ENCODE results near the gene C4orf46. TPM values are rescaled to one million over a fixed set of nuclear protein-coding genes. Genes with fewer than 3 reads are reported as not detected.
A peak's percentile ranks its signal among the peaks of the same experiment; 100 is the strongest.

C4orf46 gene
- total RNA-seq (2021) (18.1 to 20.6 TPM (median 20.4 TPM) in 3 replicates), Bru-seq, nascent RNA (percentile 96 among the genes with signal in this experiment)
- long read RNA-seq, experiment 1, transcript C4orf46-203 (2 exons, 1,103 nt): minor isoform, 7 of 369 reads
- long read RNA-seq, experiment 1, transcript C4orf46-201 (2 exons, 3,521 nt): major isoform, 337 of 369 reads
- long read RNA-seq, experiment 1, partial matches to known transcripts: 0 of 369 reads
- long read RNA-seq, experiment 1, other reads (novel, unspliced or antisense): 25 of 369 reads
- long read RNA-seq, experiment 2, transcript C4orf46-201 (2 exons, 3,521 nt): major isoform, 21 of 44 reads
- long read RNA-seq, experiment 2, partial matches to known transcripts: 1 of 44 reads
- long read RNA-seq, experiment 2, other reads (novel, unspliced or antisense): 21 of 44 reads
- long read RNA-seq, experiment 3, transcript C4orf46-201 (2 exons, 3,521 nt): major isoform, 54 of 67 reads
- long read RNA-seq, experiment 3, partial matches to known transcripts: 0 of 67 reads
- long read RNA-seq, experiment 3, other reads (novel, unspliced or antisense): 7 of 67 reads

DNA sequence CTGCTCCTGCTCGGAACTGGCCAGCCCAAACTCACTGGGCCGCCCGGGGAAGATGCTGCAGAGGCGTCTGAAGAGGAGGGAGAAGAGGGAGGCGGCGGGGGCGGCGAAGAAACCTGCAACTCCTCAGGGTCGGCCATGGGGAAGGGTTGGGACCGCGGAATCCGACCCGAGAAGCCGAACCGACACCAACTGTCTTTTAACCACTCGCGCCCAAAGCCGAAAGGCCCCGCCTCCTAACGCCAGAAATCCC is at the start of gene C4orf46:
TSS of gene C4orf46 (minus strand) at position 223 of the 250 bp plus-strand sequence. CDS start at position 137, 86 bp downstream.
- no peaks in the 10 kb centered on the region for H3K9me3 Mint-ChIP-seq
- H3K27ac Mint-ChIP-seq: peak within 1 kb of the TSS; percentile 98
- TF ChIP-seq, protein P1, sequence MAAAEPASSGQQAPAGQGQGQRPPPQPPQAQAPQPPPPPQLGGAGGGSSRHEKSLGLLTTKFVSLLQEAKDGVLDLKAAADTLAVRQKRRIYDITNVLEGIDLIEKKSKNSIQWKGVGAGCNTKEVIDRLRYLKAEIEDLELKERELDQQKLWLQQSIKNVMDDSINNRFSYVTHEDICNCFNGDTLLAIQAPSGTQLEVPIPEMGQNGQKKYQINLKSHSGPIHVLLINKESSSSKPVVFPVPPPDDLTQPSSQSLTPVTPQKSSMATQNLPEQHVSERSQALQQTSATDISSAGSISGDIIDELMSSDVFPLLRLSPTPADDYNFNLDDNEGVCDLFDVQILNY (CRISPR knock-in tag; IDR thresholded peaks at IDR 0.05): no peak
- TF ChIP-seq ZNF121 (CRISPR knock-in tag; IDR thresholded peaks at IDR 0.05) (no peak), CREB1 (CRISPR knock-in tag; IDR thresholded peaks at IDR 0.05) (no peak)
- TF ChIP-seq, protein P2, sequence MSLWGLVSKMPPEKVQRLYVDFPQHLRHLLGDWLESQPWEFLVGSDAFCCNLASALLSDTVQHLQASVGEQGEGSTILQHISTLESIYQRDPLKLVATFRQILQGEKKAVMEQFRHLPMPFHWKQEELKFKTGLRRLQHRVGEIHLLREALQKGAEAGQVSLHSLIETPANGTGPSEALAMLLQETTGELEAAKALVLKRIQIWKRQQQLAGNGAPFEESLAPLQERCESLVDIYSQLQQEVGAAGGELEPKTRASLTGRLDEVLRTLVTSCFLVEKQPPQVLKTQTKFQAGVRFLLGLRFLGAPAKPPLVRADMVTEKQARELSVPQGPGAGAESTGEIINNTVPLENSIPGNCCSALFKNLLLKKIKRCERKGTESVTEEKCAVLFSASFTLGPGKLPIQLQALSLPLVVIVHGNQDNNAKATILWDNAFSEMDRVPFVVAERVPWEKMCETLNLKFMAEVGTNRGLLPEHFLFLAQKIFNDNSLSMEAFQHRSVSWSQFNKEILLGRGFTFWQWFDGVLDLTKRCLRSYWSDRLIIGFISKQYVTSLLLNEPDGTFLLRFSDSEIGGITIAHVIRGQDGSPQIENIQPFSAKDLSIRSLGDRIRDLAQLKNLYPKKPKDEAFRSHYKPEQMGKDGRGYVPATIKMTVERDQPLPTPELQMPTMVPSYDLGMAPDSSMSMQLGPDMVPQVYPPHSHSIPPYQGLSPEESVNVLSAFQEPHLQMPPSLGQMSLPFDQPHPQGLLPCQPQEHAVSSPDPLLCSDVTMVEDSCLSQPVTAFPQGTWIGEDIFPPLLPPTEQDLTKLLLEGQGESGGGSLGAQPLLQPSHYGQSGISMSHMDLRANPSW (CRISPR knock-in tag; conservative IDR thresholded peaks at IDR 0.05; ENCODE audit: low read depth): no peak
- TF ChIP-seq, protein P3, sequence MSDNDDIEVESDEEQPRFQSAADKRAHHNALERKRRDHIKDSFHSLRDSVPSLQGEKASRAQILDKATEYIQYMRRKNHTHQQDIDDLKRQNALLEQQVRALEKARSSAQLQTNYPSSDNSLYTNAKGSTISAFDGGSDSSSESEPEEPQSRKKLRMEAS (CRISPR knock-in tag; IDR thresholded peaks at IDR 0.05): no peak
- TF ChIP-seq, protein P4, sequence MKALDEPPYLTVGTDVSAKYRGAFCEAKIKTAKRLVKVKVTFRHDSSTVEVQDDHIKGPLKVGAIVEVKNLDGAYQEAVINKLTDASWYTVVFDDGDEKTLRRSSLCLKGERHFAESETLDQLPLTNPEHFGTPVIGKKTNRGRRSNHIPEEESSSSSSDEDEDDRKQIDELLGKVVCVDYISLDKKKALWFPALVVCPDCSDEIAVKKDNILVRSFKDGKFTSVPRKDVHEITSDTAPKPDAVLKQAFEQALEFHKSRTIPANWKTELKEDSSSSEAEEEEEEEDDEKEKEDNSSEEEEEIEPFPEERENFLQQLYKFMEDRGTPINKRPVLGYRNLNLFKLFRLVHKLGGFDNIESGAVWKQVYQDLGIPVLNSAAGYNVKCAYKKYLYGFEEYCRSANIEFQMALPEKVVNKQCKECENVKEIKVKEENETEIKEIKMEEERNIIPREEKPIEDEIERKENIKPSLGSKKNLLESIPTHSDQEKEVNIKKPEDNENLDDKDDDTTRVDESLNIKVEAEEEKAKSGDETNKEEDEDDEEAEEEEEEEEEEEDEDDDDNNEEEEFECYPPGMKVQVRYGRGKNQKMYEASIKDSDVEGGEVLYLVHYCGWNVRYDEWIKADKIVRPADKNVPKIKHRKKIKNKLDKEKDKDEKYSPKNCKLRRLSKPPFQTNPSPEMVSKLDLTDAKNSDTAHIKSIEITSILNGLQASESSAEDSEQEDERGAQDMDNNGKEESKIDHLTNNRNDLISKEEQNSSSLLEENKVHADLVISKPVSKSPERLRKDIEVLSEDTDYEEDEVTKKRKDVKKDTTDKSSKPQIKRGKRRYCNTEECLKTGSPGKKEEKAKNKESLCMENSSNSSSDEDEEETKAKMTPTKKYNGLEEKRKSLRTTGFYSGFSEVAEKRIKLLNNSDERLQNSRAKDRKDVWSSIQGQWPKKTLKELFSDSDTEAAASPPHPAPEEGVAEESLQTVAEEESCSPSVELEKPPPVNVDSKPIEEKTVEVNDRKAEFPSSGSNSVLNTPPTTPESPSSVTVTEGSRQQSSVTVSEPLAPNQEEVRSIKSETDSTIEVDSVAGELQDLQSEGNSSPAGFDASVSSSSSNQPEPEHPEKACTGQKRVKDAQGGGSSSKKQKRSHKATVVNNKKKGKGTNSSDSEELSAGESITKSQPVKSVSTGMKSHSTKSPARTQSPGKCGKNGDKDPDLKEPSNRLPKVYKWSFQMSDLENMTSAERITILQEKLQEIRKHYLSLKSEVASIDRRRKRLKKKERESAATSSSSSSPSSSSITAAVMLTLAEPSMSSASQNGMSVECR (CRISPR knock-in tag; IDR thresholded peaks at IDR 0.05; ENCODE audit: borderline replicate concordance): no peak; the same call in 1 of the 2 replicates
- TF ChIP-seq, protein P5, sequence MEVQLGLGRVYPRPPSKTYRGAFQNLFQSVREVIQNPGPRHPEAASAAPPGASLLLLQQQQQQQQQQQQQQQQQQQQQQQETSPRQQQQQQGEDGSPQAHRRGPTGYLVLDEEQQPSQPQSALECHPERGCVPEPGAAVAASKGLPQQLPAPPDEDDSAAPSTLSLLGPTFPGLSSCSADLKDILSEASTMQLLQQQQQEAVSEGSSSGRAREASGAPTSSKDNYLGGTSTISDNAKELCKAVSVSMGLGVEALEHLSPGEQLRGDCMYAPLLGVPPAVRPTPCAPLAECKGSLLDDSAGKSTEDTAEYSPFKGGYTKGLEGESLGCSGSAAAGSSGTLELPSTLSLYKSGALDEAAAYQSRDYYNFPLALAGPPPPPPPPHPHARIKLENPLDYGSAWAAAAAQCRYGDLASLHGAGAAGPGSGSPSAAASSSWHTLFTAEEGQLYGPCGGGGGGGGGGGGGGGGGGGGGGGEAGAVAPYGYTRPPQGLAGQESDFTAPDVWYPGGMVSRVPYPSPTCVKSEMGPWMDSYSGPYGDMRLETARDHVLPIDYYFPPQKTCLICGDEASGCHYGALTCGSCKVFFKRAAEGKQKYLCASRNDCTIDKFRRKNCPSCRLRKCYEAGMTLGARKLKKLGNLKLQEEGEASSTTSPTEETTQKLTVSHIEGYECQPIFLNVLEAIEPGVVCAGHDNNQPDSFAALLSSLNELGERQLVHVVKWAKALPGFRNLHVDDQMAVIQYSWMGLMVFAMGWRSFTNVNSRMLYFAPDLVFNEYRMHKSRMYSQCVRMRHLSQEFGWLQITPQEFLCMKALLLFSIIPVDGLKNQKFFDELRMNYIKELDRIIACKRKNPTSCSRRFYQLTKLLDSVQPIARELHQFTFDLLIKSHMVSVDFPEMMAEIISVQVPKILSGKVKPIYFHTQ (CRISPR knock-in tag; IDR thresholded peaks at IDR 0.05): no peak
- peak within 1 kb of the TSS; percentile 98 for H3K4me3 Mint-ChIP-seq
- H3K36me3 Mint-ChIP-seq: peaks cover 7% of the 10 kb centered on the region
- peaks cover 13% of the 10 kb centered on the region for H3K4me1 Mint-ChIP-seq
- CTCF ChIA-PET: interaction anchor here (0.7 kb wide), 1 partner anchor 176 kb away, joined by 3 read pairs; no protein-coding TSS in a partner anchor
- ATAC-seq (no peak), DNase-seq (ENCODE audit: low spot score) (no peak)
- POLR2A ChIA-PET: no interaction called here
- no peaks in the 10 kb centered on the region for H3K27me3 Mint-ChIP-seq (ENCODE audit: low read depth)

DNA sequence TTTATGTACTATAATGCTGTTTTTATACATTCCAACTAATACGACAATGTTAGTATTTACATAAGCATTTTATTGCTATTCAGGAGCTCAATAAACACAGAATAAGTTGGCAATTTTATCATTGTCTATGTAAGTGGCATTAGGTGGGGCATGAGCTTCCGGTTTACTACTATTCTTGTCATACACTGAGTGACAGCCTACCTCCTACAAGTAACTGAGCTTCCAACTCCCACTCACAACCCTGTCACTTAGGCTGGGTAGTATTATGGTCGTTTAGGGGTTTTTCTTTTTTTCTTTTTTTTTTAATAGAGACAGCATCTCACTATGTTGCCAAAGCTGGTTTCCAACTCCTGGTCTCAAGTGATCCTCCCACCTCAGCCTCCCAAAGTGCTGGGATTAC is 44.1 kb upstream of the C4orf46 start:
- Mint-ChIP-seq H3K36me3 (peaks cover 80% of the 10 kb centered on the region), H3K27me3 (ENCODE audit: low read depth) (no peaks in the 10 kb centered on the region)

More for the DNA sequence above, 44.1 kb upstream of the C4orf46 start:
- Mint-ChIP-seq H3K9me3 (no peaks in the 10 kb centered on the region), H3K27ac (no peak overlapping the region), H3K4me1 (no peaks in the 10 kb centered on the region), H3K4me3 (no peak overlapping the region)
- TF ChIP-seq, protein P6, sequence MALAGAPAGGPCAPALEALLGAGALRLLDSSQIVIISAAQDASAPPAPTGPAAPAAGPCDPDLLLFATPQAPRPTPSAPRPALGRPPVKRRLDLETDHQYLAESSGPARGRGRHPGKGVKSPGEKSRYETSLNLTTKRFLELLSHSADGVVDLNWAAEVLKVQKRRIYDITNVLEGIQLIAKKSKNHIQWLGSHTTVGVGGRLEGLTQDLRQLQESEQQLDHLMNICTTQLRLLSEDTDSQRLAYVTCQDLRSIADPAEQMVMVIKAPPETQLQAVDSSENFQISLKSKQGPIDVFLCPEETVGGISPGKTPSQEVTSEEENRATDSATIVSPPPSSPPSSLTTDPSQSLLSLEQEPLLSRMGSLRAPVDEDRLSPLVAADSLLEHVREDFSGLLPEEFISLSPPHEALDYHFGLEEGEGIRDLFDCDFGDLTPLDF (CRISPR knock-in tag; IDR thresholded peaks at IDR 0.05): no peak
- TF ChIP-seq ZNF396 (CRISPR knock-in tag; IDR thresholded peaks at IDR 0.05; ENCODE audit: borderline replicate concordance) (no peak), ZNF512 (CRISPR knock-in tag; IDR thresholded peaks at IDR 0.05; ENCODE audit: borderline replicate concordance) (no peak)
- TF ChIP-seq, protein P7, sequence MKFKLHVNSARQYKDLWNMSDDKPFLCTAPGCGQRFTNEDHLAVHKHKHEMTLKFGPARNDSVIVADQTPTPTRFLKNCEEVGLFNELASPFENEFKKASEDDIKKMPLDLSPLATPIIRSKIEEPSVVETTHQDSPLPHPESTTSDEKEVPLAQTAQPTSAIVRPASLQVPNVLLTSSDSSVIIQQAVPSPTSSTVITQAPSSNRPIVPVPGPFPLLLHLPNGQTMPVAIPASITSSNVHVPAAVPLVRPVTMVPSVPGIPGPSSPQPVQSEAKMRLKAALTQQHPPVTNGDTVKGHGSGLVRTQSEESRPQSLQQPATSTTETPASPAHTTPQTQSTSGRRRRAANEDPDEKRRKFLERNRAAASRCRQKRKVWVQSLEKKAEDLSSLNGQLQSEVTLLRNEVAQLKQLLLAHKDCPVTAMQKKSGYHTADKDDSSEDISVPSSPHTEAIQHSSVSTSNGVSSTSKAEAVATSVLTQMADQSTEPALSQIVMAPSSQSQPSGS (CRISPR knock-in tag; IDR thresholded peaks at IDR 0.05; ENCODE audit: borderline replicate concordance, low read depth): no peak
- no peak for DNase-seq (ENCODE audit: low spot score)
- no peak for ATAC-seq
- ChIA-PET CTCF (no interaction called here), POLR2A (no interaction called here)

Data from WTC11 (cell line).